RWPE1 (cell line): Measurements from ENCODE around the gene NLRP5.

Source experiments
- CTCF ChIA-PET: fragments of 350-600 bp; sonication (Branson Sonifier 250); formaldehyde crosslinking; extraction: SDS; loops from one replicate; lab custom pipeline; 2021; lab: Yijun Ruan, JAX
- POLR2A ChIA-PET: fragments of 400-600 bp; formaldehyde crosslinking; extraction: SDS; loops from one replicate; lab custom pipeline; 2020; ENCODE audit warnings: antibody characterized with exemption; ENCODE audit not compliant: low non-redundant PET; lab: Yijun Ruan, JAX
- DNase-seq: peaks from one replicate; pipeline ENCODE4 v3.0.0; 2012; ENCODE audit warnings: low spot score
- H3K27ac ChIP-seq: fragments of 450-650 bp; 2 replicates; pipeline ENCODE4 v1.5.1; 2017
- CTCF ChIP-seq: fragments of 450-650 bp; conservative IDR thresholded peaks from 2 replicates; pipeline ENCODE4 v1.5.1; 2017; ENCODE audit warnings: low read depth, mild to moderate bottlenecking

The NLRP5 gene

GRCh38 chr19:56099638-56100539 is 113.3 kb downstream of the NLRP5 start:
- H3K27ac ChIP-seq: no peak overlapping the region
- no peak for TF ChIP-seq CTCF
- ChIA-PET POLR2A (interaction anchor here (0.6 to 0.7 kb wide), 2 partner anchors 14 to 52 kb away, joined by 3 to 6 read pairs; no protein-coding TSS in a partner anchor), CTCF (interaction anchor here (0.5 kb wide), 1 partner anchor 15 kb away, joined by 3 read pairs; no protein-coding TSS in a partner anchor)
- DNase-seq: no peak

- TF ChIP-seq CTCF: no peak
- ChIA-PET CTCF (no interaction called here), POLR2A (no interaction called here)
Observed at GRCh38 chr19:56101095-56101494, 114.5 kb downstream of the NLRP5 start.

GRCh38 chr19:56101746-56102535 is 115.4 kb downstream of the NLRP5 start:
- H3K27ac ChIP-seq: peak overlapping the region; percentile 12; the same call in 1 of the 2 replicates
- no peak for DNase-seq
- POLR2A ChIA-PET: no interaction called here
- CTCF ChIA-PET: no interaction called here
- TF ChIP-seq CTCF: no peak

More at GRCh38 chr19:56101095-56101494, 114.5 kb downstream of the NLRP5 start:
- DNase-seq: no peak
- no peak overlapping the region for H3K27ac ChIP-seq

- POLR2A ChIA-PET: no interaction called here
- CTCF ChIA-PET: interaction anchor here (0.5 kb wide), 1 partner anchor 25 kb away, joined by 3 read pairs; no protein-coding TSS in a partner anchor
- TF ChIP-seq CTCF: no peak
- DNase-seq: no peak
- peak overlapping the region; percentile 12; the same call in 1 of the 2 replicates for H3K27ac ChIP-seq
Observed at GRCh38 chr19:56103027-56103614, 116.5 kb downstream of the NLRP5 start.

- ChIA-PET CTCF (interaction anchor here (1.1 to 1.3 kb wide), 2 partner anchors 9 to 205 kb away, joined by 3 read pairs; no protein-coding TSS in a partner anchor), POLR2A (no interaction called here)
- no peak for TF ChIP-seq CTCF
- H3K27ac ChIP-seq: peak overlapping the region; percentile 52
- DNase-seq: no peak
Observed at GRCh38 chr19:56104423-56104822, 117.8 kb downstream of the NLRP5 start.
